WTC11 (cell line): Measurements from ENCODE around the gene ZRSR2.

Experiments used
- SOX15 ChIP-seq: fragments of 250-450 bp; sonication (Bioruptor Pico); IDR thresholded peaks from 2 replicates; pipeline ENCODE4 v1.9.0; 2021; ENCODE audit warnings: mild to moderate bottlenecking
- TF ChIP-seq, protein P1 (sequence below): fragments of 200-600 bp; IDR thresholded peaks from 2 replicates; pipeline ENCODE4 v1.8.0; 2022; ENCODE audit warnings: antibody characterized with exemption
- TF ChIP-seq, protein P2 (sequence below): sonication (generic); formaldehyde crosslinking; IDR thresholded peaks from 2 replicates; pipeline ENCODE4 v1.8.0; 2022; ENCODE audit warnings: mild to moderate bottlenecking, missing genetic modification reagents
- TF ChIP-seq, protein P3 (sequence below): sonication (generic); formaldehyde crosslinking; IDR thresholded peaks from 2 replicates; pipeline ENCODE4 v1.8.1; 2023; ENCODE audit warnings: mild to moderate bottlenecking, missing genetic modification reagents, moderate library complexity

DNA sequence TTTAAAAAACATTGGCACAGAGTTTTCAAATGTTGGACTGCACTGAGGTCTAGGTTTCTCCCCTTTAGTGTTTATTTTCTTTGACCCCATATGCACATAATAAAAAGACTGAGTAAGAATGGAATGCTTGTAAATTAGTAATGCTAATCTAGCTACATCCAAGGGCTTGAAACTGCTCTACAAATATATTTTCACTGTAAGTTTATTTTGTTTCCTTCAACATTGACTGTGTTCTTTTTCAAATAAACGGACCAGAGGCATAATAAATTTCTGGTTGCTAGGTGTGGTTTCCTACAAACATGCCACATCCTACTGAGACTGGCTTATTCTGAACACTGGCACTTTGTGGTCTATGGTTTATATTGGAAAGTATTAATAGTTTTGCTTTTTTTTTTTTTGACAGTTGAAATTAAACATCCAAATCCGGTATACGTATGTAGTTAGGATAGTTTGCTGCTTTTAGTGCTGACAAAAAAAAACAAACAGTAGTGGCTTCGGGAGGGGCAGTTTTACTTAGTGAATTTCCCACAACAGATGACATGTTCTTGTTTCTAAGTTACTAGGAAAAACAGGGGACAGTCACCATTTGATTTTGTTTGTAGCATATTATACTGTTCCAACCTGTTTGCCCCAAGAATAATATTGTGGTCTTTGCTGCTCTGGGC lies 39.0 kb upstream of the ZRSR2 start:
- TF ChIP-seq, protein P1, sequence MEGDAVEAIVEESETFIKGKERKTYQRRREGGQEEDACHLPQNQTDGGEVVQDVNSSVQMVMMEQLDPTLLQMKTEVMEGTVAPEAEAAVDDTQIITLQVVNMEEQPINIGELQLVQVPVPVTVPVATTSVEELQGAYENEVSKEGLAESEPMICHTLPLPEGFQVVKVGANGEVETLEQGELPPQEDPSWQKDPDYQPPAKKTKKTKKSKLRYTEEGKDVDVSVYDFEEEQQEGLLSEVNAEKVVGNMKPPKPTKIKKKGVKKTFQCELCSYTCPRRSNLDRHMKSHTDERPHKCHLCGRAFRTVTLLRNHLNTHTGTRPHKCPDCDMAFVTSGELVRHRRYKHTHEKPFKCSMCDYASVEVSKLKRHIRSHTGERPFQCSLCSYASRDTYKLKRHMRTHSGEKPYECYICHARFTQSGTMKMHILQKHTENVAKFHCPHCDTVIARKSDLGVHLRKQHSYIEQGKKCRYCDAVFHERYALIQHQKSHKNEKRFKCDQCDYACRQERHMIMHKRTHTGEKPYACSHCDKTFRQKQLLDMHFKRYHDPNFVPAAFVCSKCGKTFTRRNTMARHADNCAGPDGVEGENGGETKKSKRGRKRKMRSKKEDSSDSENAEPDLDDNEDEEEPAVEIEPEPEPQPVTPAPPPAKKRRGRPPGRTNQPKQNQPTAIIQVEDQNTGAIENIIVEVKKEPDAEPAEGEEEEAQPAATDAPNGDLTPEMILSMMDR = no peak
- TF ChIP-seq, protein P2, sequence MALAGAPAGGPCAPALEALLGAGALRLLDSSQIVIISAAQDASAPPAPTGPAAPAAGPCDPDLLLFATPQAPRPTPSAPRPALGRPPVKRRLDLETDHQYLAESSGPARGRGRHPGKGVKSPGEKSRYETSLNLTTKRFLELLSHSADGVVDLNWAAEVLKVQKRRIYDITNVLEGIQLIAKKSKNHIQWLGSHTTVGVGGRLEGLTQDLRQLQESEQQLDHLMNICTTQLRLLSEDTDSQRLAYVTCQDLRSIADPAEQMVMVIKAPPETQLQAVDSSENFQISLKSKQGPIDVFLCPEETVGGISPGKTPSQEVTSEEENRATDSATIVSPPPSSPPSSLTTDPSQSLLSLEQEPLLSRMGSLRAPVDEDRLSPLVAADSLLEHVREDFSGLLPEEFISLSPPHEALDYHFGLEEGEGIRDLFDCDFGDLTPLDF (CRISPR knock-in tag) = no peak
- TF ChIP-seq, protein P3, sequence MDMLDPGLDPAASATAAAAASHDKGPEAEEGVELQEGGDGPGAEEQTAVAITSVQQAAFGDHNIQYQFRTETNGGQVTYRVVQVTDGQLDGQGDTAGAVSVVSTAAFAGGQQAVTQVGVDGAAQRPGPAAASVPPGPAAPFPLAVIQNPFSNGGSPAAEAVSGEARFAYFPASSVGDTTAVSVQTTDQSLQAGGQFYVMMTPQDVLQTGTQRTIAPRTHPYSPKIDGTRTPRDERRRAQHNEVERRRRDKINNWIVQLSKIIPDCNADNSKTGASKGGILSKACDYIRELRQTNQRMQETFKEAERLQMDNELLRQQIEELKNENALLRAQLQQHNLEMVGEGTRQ = no peak
- no peak for TF ChIP-seq SOX15 (CRISPR knock-in tag)
